GM19035 (cell line): ENCODE results near the gene NFATC2IP.
"Not testable (repeated sequence)": the region's sequence is repeated elsewhere in the genome, so short reads cannot be mapped to it uniquely, and the experiment has no call there.

Experiments used
- ATAC-seq: cut with Tn5 transposase; IDR thresholded peaks from one replicate; pipeline ENCODE4 v1.9.1; 2021; ENCODE audit not compliant: unreplicated experiment

NFATC2IP gene

DNA sequence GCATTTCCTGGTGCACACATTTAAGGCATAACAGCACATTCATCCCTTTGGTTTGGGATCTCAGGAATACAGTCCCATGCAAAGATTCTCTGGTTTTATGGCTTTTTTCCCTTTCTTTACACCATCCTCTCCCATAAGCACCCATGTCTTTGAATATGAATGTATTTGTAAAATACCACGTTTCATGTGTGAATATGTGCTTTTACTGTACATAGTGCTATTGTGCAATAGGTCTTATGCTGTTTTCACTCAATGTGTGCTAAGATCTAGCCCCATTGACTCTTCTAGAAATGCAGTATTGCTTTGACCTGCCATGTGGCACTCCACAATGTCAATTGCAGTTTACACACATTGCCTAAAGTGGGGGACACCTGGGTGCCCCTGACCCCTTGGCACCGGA, 13.8 kb downstream of the NFATC2IP start:
- ATAC-seq, result no peak

DNA sequence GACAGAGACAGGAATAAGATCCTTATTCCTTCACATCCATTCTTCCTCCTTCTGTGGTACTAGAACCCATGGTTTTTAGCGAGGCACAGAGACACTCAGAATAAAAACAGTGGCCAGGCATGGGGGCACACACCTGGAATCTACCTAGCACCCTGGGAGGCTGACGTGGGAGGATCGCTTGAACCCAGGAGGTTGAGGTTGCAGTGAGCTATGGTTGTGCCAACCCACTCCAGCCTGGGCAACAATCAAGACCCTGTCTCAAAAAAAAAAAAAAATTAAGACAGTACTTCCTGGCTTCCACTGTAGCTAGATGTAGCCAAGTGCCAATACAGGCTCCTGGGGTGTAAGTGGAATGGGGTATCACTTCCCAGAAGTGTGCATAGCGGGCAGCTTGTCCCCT, 16.4 kb downstream of the NFATC2IP start:
- no peak for ATAC-seq

DNA sequence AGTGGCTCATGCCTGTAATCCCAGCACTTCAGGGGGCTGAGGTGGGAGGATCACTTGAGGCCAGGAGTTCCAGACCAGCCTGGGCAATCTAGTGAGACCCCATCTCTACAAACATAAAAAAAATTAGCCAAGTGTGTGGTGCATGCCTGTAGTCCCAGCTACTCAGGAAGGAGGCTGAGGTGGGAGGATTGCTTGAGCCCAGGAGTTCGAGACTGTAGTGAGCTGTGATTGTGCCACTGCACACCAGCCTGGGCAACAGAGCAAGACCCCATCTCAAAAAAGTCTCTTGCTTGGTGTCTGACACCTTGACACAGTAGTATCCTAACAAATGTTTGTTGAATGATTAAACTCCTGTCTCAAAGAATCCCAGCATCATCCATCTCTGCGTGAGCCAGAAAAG, 19.0 kb downstream of the NFATC2IP start:
- not testable (repeated sequence) for ATAC-seq

DNA sequence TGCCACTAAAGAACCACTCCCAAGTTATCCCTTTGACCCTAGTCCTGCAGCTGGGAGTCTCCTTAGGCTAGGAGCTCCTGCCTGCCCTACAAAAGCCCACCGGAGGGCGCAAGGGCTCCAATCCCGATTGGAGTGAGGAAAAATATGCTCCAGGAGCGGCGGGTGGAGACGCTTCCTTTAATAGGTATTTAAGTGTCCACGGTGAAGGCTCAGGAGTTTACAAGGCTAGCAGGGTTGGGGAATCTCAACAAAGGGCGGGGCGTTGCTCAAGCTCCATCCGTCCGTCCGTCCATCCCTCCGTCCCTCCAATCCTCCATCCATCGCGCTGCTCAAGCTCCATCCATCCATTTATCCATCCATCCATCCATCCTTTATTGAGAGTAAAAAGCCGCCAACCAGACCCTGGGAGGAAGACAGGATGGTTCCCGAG, 23.3 kb downstream of the NFATC2IP start:
- ATAC-seq, result peak; percentile 18

- ATAC-seq, result peak; percentile 90
Observed at GRCh38 chr16:28974437-28975157, 23.9 kb downstream of the NFATC2IP start, which contains the start of gene SPNS1. Gene SPNS1 (plus strand): TSS chr16:28974778. CDS start chr16:28975152, 374 bp downstream.

GRCh38 chr16:28975158-28975599, 24.4 kb downstream of the NFATC2IP start:
- ATAC-seq, result peak; percentile 16

DNA sequence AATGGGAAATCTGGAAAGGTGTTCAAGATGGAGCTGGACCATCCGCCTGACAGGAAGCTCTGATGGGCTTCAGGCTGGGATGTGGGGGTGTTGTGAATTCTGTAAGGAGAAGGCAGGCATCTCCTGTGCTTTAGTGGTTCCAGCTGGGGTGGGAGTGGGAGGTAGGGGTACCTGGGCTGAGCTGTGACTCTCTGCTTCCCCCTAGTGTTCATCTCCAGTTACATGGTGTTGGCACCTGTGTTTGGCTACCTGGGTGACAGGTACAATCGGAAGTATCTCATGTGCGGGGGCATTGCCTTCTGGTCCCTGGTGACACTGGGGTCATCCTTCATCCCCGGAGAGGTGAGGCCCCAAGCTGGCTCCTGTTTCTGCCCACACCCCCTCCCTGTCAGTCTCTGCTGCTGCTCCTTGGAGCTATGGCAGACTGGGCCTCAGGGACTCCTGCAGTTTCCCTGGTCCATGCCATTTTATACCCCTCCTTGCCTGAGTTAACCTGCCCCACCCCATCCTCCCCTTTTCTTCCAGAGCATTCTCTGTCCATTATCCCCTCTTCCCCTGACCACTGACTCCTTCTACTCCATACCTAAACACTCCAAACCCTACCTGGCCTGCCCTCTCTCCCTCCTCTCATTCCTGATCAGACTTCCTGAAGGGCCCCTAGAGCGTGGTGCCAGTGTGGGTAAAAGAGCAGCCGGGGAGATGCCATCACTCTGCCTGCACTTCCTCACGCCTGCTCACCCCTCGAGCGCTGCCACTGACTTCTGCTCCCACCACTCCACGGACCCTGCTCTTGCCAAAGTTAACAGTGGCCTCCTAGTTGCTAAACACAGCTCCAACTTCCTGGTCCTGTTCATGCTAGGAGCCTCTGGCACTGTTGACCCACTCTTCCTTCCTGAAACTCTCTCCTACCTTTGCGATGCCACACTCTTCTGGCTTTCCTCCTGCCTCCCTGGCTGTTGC, 27.2 kb downstream of the NFATC2IP start:
- ATAC-seq, result no peak

GRCh38 chr16:28980330-28980729, 29.6 kb downstream of the NFATC2IP start:
- ATAC-seq, result not testable (repeated sequence)

- no peak for ATAC-seq
Observed at GRCh38 chr16:28980929-28981328, 30.2 kb downstream of the NFATC2IP start.

DNA sequence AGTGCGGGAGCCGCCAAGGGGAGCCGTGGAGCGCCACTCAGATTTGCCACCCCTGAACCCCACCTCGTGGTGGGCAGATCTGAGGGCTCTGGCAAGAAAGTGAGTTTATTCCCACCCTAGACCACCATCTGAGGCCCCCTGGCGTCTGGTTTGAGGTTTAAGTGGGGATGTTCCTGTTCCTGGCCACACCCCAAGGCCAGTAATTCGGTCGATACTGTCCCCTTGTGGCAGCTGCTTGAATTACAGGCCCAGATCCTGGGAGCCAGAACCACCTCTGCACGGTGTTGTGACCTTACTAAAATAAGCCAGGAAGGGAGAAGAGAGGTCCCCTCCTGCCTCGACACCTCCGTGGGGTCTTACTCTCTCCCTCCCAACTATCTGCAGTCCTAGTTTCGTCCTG, 30.8 kb downstream of the NFATC2IP start:
- no peak for ATAC-seq

- no peak for ATAC-seq
Observed at GRCh38 chr16:28982418-28982817, 31.7 kb downstream of the NFATC2IP start.

GRCh38 chr16:28982949-28983348, 32.2 kb downstream of the NFATC2IP start:
- ATAC-seq, result no peak

DNA sequence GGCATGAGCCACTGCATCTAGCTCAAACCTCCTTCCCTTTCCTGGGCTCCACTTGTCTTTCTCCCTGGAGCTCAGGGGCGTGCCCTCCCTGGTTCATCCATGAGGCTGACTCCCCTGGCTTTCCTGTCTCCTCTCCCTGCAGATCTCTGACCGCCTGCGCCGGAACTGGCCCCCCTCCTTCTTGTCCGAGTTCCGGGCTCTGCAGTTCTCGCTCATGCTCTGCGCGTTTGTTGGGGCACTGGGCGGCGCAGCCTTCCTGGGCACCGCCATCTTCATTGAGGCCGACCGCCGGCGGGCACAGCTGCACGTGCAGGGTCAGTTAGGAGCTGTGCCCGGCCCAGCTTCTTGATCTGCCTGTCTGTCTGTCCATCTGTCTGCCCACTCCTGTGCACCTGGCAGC, 32.9 kb downstream of the NFATC2IP start:
- ATAC-seq, result no peak

DNA sequence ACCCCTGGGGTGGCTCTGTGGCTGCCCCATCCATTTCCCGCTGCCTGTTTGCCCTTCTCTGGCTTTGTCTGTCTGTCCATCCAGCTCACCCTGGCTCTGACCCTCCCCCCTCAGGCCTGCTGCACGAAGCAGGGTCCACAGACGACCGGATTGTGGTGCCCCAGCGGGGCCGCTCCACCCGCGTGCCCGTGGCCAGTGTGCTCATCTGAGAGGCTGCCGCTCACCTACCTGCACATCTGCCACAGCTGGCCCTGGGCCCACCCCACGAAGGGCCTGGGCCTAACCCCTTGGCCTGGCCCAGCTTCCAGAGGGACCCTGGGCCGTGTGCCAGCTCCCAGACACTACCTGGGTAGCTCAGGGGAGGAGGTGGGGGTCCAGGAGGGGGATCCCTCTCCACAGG, 33.4 kb downstream of the NFATC2IP start:
- no peak for ATAC-seq

GRCh38 chr16:28984619-28985135, 33.9 kb downstream of the NFATC2IP start, which contains the start of gene LAT:
Gene LAT (plus strand): TSS chr16:28985052. CDS start chr16:28985418, 366 bp downstream.
- ATAC-seq, result no peak

DNA sequence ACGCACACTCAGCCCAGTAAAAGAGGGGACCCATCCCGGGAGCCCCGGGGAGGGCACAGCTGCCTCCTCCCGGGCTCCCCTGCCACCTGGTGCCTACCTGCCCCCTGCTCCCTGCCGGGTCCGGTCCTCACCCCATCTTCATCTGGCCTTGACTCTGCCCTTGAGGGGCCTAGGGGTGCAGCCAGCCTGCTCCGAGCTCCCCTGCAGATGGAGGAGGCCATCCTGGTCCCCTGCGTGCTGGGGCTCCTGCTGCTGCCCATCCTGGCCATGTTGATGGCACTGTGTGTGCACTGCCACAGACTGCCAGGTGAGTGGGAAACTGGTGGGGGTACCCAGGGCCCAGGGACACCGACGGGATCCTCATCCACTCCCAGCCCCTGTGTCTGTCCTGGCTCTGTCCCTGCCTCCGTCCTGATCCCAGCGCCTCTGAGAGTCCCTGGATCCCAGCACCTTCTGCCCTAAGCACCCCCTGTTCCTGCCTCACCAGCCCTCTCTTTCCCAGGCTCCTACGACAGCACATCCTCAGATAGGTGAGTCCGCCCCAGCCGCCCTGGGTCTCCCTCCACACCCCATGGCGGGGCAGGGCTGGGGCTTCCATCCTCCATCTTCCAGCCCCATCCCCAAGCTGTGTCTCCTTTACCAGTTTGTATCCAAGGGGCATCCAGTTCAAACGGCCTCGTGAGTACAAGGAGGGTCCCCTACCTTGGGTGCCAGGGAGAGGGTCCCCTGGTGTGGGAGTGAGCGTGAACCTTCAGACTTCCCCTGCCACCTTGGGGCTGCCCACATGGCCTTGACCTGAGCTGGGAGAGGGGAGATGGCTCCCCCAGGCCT, 34.7 kb downstream of the NFATC2IP start:
- no peak for ATAC-seq

DNA sequence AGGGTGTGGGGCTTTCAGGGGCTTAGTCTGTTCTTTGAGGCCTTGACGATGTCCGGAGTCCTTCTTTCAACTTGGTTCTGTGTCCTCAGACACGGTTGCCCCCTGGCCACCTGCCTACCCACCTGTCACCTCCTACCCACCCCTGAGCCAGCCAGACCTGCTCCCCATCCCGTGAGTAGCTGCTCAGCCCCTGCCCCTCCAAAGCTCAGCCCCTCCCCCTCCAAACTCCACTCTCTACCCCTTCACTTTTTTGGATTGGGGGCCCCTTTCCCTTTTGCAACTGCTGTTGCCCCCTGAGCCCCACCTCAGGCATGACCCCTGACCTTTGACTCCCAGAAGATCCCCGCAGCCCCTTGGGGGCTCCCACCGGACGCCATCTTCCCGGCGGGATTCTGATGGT, 35.3 kb downstream of the NFATC2IP start:
- no peak for ATAC-seq

DNA sequence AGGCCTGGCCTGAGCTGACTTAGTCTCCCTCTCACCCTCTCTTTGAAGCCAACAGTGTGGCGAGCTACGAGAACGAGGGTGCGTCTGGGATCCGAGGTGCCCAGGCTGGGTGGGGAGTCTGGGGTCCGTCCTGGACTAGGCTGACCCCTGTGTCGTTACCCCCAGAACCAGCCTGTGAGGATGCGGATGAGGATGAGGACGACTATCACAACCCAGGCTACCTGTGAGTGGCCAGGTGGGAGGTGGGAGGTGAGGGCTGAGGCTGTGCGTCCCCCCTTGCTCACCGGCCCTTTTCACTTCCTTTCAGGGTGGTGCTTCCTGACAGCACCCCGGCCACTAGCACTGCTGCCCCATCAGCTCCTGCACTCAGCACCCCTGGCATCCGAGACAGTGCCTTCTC, 35.8 kb downstream of the NFATC2IP start:
- no peak for ATAC-seq

- ATAC-seq, result no peak
Observed at GRCh38 chr16:28987170-28987853, 36.6 kb downstream of the NFATC2IP start.

DNA sequence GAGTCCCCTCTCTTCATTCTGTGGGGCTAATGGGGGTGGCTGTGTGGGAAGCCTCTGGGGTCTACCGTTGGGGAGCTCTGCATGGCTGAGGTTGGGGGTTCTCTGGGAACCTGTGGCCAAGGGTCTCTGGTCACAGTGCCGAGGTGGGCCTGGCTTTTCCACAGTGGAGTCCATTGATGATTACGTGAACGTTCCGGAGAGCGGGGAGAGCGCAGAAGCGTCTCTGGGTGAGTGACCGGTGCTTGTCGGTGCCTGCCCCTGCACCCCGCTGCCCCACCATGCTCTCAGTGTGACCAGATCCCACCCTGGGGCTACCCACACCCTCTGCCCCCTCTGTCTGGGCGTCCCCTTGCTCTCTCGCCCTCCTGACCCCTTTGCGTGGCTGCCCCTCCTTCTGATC, 38.6 kb downstream of the NFATC2IP start:
- ATAC-seq, result no peak
